Uterus (tissue), 2 donors: ENCODE data around the gene TSHZ2.

Experiments
- CTCF ChIP-seq, 4 experiments: fragments of 200-600 bp in 2 of 4; fragments of 450-650 bp in 2 of 4; sonication (generic) in 2 of 4; IDR thresholded peaks; one replicate each; pipeline ENCODE4 v1.5.1; 2016 to 2019; ENCODE audit warnings: antibody characterized with exemption in 4 of 4, mild to moderate bottlenecking in 2 of 4, moderate library complexity in 1 of 4
- POLR2A ChIP-seq, 2 donors: fragments of 450-650 bp; IDR thresholded peaks; one replicate each; pipeline ENCODE4 v1.6.1; 2016; ENCODE audit warnings: antibody characterized with exemption in 2 of 2, mild to moderate bottlenecking in 1 of 2, moderate library complexity in 1 of 2

- TF ChIP-seq CTCF (IDR thresholded peaks at IDR 0.05) (no peak), POLR2A (IDR thresholded peaks at IDR 0.05) (no peak)
These were observed 249.6 kb downstream of the TSHZ2 start for GRCh38 chr20:53221731-53222130.
